ENCODE data around the gene DDX24.

The DDX24 gene, protein sequence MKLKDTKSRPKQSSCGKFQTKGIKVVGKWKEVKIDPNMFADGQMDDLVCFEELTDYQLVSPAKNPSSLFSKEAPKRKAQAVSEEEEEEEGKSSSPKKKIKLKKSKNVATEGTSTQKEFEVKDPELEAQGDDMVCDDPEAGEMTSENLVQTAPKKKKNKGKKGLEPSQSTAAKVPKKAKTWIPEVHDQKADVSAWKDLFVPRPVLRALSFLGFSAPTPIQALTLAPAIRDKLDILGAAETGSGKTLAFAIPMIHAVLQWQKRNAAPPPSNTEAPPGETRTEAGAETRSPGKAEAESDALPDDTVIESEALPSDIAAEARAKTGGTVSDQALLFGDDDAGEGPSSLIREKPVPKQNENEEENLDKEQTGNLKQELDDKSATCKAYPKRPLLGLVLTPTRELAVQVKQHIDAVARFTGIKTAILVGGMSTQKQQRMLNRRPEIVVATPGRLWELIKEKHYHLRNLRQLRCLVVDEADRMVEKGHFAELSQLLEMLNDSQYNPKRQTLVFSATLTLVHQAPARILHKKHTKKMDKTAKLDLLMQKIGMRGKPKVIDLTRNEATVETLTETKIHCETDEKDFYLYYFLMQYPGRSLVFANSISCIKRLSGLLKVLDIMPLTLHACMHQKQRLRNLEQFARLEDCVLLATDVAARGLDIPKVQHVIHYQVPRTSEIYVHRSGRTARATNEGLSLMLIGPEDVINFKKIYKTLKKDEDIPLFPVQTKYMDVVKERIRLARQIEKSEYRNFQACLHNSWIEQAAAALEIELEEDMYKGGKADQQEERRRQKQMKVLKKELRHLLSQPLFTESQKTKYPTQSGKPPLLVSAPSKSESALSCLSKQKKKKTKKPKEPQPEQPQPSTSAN

DNA sequence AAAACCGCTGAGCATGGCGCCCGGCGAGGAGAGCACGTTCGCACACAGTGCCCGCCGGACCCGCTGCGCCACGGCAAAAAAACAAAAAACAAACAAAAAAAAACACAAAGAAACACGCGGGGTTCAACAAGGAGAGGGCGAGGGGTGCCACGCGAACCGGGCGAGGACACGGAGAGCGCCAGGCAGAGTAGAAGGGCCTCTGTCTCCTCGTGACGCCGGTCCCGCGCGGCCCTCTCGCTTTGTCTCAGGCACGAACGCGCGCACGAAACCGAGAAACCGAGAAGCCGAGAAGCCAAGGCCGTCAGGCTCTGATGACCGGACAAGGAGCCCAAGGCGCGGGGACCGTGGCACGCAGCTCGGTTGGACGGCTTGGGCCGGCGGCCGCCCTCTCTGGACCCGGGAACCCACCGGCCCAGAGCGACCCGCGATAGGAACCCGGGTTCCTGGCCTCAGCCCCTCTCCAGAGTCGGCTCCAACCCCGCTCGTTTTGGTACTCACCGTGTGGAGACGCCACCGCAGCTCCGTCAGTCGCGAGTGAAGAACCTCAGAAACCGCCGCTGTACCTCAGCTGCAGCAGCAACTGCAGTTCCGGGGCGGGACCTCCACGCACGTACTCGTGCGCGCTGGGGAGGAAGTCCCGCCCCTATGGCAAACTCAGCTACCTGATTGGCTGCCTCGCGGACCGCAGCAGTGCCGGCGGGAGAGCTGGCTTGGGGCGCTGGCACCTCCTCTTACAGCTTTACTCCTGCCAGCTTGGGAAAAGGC is at the start of gene DDX24, which contains the start of gene IFI27L1:
TSS of gene DDX24 (minus strand) at position 582 of the 765 bp plus-strand sequence. CDS start 1,460 bp downstream, outside the sequence.
TSS of gene IFI27L1 (plus strand) at position 690 of the 765 bp plus-strand sequence. CDS start 15,628 bp downstream, outside the sequence.
- peak; percentile 91 for DNase-seq

DNA sequence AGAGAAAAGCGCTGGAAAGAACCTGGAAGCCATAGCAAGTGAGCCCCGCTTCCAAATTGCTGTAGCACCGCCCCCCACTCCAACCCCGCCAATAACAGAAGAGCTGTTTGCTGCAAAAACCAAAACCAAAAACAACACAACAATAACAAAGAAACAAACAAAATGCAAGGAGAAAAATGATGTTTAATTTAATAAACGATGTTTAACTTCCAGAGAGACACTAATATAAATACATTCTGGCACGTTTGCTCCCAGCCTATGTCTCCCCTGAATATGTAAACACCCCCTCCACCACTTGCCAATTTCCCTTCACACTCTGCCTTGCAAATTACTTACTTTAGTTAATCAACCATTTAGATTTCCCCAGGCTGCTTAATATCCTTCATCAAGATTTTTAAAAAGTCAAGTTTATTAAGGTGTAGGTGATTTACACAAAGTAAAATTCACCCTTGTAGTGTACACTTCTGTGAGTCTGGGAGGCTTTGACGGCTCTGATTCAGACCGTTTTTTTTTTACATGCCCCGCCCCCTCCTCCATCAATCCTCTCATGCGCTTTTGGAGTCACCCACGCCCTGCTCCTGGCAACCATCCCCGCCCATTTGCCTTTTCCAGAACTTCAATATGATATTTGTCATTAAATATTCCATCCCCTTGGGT is 48.9 kb upstream of the DDX24 start:
- peak; percentile 71 for DNase-seq

- DNase-seq: peak; percentile 82
Observed at GRCh38 chr14:94129111-94129757, 48.2 kb upstream of the DDX24 start, which contains the start of gene IFI27L2. IFI27L2 (minus strand) TSS chr14:94129604; CDS start chr14:94129564, 40 bp downstream.

DNA sequence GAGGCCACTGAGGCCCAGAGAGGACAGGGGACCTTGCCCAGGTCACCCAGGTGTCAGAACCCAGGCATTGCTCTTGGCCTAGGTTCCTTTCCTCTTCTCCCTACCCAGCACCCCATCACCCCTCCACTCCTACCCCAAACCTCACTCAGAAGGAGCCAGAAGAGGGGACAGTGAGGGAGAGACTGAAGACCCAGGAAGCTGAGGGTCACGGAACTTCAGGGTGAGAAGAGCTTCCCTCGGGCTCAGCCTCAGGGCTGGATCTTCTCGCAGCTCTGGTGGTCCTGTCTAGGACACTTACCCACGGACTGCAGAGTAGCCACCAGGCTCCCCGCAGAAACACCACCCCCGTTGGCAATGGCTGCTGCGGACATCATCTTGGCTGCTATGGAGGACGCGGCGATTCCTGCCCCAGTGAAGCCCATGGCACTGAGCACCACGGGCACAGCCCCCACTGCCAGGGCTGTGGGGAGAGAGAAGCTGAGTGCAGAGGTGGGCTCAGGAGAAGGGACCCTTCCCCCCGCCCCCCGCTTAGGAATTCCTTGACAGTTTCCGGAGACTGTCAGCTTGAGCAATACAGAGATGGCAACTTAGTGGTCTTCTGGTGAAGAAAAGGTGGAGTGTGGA is 47.3 kb upstream of the DDX24 start:
- DNase-seq: no peak

DNA sequence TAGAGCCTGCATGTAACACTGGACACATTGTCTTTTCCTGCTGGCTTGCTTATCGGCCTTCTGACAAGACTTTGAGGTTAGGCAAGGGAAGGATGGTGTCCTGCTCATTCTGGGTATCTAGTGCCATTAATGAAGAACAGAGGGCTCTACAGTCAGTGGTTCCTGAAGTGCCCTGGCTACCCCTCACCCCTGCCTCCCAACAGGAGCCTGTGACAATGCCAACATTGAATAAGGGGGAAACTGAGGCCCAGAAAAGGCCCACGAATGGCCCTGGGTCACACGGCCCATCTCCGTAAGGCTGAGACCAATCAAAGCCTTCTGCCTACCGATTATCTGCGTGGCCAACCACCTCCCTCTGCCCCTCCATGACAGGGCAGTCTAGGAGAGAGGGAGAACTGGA is 46.3 kb upstream of the DDX24 start:
- no peak for DNase-seq

GRCh38 chr14:94126800-94127199 is 45.8 kb upstream of the DDX24 start:
- DNase-seq: no peak

GRCh38 chr14:94126419-94126677 is 45.3 kb upstream of the DDX24 start:
- DNase-seq: no peak

- DNase-seq: no peak
Observed at GRCh38 chr14:94125659-94126418, 44.8 kb upstream of the DDX24 start.

DNA sequence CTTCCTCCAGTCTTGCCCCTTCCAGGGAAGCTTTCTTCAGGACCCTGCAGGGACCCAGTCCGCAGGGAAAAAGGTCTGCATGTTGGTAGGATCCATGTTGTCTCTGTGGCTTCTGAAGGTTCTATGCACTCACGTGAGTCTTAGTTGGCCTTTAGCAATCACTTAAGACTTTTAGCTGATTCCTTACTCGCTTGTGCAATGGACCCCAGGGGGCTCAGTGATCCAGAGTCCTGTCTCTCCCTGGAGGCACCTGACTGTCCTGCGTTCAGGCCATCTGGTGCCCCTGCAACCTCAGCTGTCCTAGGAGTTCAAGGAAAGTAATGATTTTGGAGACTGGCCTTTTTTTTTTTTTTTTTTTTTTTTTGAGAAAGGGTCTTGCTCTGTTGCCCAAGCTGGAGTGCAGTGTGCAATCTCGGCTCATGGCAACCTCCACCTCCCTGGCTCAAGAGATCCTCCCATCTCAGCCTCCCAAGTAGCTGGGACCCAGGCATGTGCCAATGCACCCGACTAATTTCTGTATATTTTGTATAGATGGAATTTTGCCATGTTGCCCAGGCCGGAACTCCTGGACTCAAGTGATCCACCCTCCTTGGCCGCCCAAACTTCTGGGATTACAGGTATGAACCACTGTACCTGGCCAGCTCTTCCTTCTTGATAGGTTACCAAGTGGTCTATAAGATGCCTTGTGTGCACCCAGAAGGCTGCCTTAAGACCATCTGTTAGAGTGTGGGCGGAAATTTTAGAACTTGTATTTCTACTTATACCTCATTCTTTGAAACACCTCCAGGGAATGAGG is 43.8 kb upstream of the DDX24 start:
- DNase-seq: no peak

DNA sequence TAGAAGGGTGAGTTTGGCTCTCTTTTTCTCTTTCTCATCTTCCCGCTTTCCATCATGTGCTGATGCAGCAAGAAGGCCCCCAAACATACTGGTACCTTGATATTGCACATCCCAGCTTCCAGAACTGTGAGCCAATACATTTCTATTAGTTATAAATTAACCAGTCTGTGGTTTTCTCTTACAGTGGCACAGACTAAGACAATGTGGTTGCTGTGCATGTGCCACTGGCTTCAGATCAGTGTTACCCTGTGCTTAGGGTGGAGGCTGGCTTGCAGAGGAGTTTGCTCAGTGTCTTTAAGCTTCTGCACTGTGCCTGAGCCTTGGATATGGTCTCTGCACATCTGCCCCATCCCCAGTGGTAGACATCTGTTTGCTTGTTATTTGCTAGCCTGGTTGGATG is 42.9 kb upstream of the DDX24 start:
- DNase-seq: no peak

GRCh38 chr14:94123296-94123695 is 42.3 kb upstream of the DDX24 start:
- no peak for DNase-seq

- DNase-seq: no peak
Observed at GRCh38 chr14:94122438-94122837, 41.4 kb upstream of the DDX24 start.

DNA sequence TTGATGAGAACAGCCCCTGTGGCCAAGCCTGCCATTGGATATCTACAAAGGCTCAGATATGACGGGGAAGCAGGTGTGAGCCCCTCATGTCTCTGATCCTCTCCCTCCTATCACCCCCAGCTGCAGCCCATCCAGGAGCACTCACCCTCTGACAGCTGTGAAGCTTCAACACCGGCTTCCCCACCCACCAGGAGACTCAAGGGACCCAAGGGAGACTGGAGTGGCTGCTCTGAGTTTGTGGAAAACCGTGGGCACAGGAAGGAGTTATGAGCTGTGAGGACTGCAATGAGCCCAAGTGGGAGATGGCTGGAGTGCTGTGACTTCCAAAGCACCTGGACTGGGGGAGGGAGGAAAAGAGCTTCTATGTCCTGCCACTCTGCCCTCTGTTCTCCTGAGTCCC is 40.5 kb upstream of the DDX24 start:
- no peak for DNase-seq

GRCh38 chr14:94120667-94121340 is 39.8 kb upstream of the DDX24 start:
- no peak for DNase-seq

DNA sequence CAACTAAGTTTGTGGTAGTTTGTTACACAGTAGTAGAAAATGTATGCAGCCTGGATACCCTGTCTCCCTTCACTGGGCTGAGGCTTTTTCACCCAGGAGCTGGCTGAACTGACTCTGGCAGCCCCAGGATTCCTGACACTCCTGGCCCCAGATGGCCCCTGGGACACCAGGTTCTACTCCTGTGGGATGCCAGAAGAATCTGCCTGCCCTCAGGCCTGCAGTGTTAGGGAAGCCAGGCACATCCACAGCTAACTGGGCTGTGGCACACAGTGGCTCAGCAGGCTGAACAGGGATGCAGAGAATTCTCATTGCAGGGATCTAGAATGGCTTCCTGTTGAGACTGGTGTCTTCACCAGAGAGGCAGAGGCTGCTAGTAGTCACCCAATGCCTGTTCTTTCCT is 38.1 kb upstream of the DDX24 start:
- DNase-seq: no peak

DNA sequence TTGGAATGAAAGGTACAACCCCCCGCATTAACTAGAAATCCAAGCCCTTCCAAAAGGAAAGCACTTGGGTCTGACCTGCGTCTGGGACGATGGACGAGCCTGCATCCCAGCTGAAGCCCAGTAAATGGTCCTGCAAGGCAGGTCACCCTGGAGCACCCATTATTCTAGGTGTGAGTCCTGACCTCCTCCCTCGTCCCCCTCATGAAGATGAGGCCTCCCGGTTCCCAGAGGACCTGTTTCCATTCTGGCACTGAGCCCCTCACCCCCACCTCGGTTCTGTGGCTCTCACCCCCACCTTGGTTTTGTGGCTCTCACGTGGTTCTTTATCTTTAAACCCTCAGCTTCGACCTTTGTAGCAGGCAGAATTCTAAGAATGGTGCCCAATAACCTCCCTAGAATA is 36.9 kb upstream of the DDX24 start:
- no peak for DNase-seq

GRCh38 chr14:94116701-94117100 is 35.7 kb upstream of the DDX24 start:
- DNase-seq: no peak

DNA sequence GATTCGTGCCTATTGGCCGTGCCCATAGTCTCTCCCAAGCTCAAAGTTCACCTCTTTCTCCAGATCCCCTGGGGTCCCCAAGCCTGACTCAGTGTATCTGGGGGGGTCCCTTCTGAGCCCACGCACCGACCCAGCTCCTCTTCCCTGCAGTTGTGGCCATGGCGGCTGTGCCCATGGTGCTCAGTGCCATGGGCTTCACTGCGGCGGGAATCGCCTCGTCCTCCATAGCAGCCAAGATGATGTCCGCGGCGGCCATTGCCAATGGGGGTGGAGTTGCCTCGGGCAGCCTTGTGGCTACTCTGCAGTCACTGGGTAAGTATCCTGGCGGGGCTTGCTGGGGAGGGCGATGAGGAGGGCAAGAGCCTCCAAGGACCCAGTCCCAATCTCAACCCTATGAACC is 34.6 kb upstream of the DDX24 start:
- no peak for DNase-seq

DNA sequence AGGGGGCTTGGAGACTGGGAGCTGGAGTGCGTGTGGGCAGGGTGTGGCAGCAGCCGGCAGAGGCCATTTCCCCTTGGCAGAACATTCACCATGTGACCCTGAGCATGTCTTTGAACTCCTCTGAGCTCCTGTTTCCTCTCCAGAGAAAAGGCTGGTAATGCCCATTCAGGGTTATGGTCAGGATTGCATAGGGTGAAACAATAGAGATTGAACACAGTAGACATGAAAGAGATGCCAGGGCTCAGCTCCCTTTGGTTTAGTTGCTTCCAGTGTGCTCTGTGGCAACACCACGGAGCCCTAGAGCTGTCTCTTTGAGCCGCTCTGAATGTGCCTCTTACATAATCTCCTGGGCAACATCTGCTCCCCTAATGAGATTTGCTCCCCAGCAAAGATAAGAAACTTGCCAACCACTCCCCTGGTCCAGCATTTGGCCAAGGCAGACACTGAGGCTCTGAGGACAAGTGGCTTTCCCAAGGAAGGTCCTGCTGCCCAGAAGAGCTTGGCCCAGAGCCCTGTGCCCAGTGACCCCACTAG is 34.1 kb upstream of the DDX24 start:
- DNase-seq: no peak

All from NCI-H748 treated with DMSO at 0.1 percent for 48 hours (cell line).